Skeletal muscle satellite cell (primary cell): ENCODE results near the gene NRP1.
A peak's percentile ranks its signal among the peaks of the same experiment; 100 is the strongest.

Source experiments
- H3K27me3 ChIP-seq: 2 replicates; pipeline ENCODE4 v1.7.0; 2013; ENCODE audit warnings: low read length; ENCODE audit not compliant: control insufficient read depth, insufficient read depth
- H3K36me3 ChIP-seq: 2 replicates; pipeline ENCODE4 v1.7.0; 2013; ENCODE audit warnings: mild to moderate bottlenecking, control low read depth, low read length; ENCODE audit not compliant: insufficient read depth
- H3K4me1 ChIP-seq: 2 replicates; pipeline ENCODE4 v1.7.0; 2013; ENCODE audit warnings: low read length; ENCODE audit not compliant: control insufficient read depth, insufficient read depth
- H3K4me2 ChIP-seq: 2 replicates; pipeline ENCODE4 v1.7.0; 2013; ENCODE audit warnings: mild to moderate bottlenecking, low read length
- H3K4me3 ChIP-seq: 2 replicates; pipeline ENCODE4 v1.7.0; 2013; ENCODE audit warnings: low read length
- H3K9ac ChIP-seq: 2 replicates; pipeline ENCODE4 v1.7.0; 2013; ENCODE audit warnings: mild to moderate bottlenecking, low read depth, low read length, moderate library complexity
- H3K9me3 ChIP-seq: replicated peaks from 2 replicates; pipeline ENCODE4 v1.7.0; 2013; ENCODE audit warnings: mild to moderate bottlenecking, control low read depth, low read length

The NRP1 gene

DNA sequence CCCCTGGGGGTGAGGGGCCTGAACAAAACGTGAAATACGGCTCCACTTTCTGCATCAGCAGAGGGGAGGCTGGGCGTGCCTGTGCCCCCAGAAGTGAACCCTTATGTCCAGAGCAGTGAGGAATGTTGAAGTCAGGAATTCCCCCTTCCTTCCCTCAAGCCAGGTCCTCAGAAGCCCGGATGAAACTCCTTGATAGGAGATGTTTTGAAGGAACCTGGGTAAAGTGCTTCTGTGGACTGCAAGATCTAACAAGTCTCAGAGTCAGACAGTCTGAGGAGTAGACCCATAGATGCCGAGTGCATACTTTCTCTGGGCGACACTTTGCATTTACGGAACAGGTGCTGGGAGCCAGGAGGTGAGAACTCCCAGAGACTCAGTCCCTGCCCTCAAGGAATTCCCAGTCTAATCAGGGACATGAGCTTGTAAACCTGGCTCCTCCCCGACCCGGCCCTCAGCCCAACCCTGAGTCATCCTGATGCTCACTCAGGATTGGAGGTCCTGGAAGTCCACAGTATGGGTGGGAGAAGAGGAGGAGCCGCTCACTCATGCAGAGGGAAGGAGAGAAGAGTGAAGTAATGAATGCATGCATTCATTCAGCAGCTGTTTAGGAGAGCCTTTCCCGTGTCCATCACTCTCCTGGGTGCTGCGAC is 197.0 kb downstream of the NRP1 start:
- Histone ChIP-seq H3K4me2 (peak overlapping the region; percentile 75), H3K36me3 (no peaks in the 10 kb centered on the region), H3K9ac (peak overlapping the region; percentile 14), H3K9me3 (no peaks in the 10 kb centered on the region), H3K27me3 (no peaks in the 10 kb centered on the region), H3K4me1 (peaks cover 49% of the 10 kb centered on the region), H3K4me3 (no peak overlapping the region)

DNA sequence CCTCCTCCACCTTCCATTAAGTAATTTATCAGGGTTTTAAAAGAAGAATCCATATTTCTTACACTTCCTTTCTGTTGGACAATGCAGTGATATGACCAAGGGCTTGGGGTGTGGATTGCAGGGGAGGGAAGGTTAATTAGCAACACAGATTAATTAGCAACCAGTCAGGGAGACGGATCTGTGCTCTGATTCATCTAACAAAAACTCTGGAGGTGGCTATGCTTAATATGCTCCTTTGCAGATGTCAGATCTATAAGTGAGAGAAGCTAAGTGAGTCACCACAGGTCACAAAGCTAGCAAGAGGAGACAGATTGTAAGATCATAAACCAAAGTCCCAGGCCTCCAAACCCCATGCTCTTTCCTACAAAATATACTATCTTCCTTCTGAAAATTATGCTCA is 197.7 kb downstream of the NRP1 start:
- H3K36me3 ChIP-seq, result no peaks in the 10 kb centered on the region
- peak overlapping the region; percentile 44 for H3K9ac ChIP-seq
- H3K4me2 ChIP-seq, result peak overlapping the region; percentile 75
- H3K27me3 ChIP-seq, result no peaks in the 10 kb centered on the region
- H3K4me1 ChIP-seq, result peaks cover 46% of the 10 kb centered on the region
- no peaks in the 10 kb centered on the region for H3K9me3 ChIP-seq
- no peak overlapping the region for H3K4me3 ChIP-seq

DNA sequence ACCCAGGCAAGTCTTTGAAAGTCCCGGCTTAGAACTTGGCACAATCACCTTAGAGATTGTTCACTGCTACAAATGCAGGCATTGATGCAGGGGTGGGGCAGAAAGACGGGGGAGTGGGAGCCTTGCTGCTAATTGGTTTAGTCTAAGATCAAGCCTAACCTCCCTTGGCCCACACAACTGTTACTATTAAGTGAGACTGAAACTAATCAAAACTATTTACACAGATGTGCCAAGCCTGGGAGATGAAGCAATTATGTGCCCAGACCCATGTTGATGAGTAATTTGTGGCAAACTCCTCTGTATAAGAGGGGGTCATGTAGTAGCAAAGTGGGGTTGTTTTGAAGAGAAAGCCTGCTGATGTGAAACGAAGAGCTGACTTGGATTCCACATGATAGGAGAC is 198.2 kb downstream of the NRP1 start:
- Histone ChIP-seq H3K27me3 (no peaks in the 10 kb centered on the region), H3K4me1 (peaks cover 46% of the 10 kb centered on the region), H3K4me2 (peak overlapping the region; percentile 75), H3K9me3 (no peaks in the 10 kb centered on the region), H3K4me3 (peak overlapping the region; percentile 48), H3K36me3 (no peaks in the 10 kb centered on the region), H3K9ac (peak overlapping the region; percentile 51)

DNA sequence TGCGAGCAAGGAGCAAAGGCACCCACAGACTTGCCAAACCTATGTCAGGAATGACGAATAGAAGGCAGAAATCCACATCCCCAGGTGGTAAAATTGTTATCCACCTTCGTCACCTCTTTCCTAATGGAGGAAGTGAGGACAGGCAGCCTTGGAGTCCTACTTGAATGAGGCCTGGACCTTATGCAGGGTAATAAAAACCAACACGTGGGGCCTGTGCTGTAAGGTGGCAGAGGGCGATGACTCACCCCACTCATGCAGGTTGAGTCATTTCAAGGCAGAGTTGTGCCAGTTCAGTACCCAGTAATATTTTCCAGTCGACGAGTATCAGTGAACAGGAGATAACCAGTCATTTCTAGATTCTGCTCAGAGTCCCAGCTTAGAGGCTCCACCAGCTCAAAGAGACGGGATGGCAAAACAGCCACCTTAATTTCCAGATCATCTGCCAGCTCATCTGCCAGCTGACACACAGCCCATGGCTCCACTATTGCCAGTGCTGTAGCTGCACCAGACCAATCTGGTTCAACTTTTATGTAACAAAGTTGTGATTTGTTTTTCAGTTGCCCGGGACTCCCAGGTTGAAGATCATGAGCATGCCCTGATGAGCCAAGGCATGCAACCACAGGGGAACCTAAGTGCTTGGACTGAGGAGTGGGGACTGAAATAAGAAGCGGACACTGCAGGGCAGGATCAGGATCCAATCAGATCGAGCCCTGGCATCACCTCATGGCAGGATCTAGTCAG is 200.3 kb downstream of the NRP1 start:
- Histone ChIP-seq H3K36me3 (no peaks in the 10 kb centered on the region), H3K4me1 (peaks cover 61% of the 10 kb centered on the region), H3K4me3 (no peak overlapping the region), H3K9me3 (no peaks in the 10 kb centered on the region), H3K27me3 (no peaks in the 10 kb centered on the region), H3K4me2 (peak overlapping the region; percentile 26), H3K9ac (peak overlapping the region; percentile 42)

GRCh38 chr10:33133557-33133956 is 200.9 kb downstream of the NRP1 start:
- H3K36me3 ChIP-seq, result no peaks in the 10 kb centered on the region
- H3K9me3 ChIP-seq, result no peaks in the 10 kb centered on the region
- H3K4me2 ChIP-seq, result peak overlapping the region; percentile 26
- H3K4me1 ChIP-seq, result peaks cover 67% of the 10 kb centered on the region
- peak overlapping the region; percentile 42 for H3K9ac ChIP-seq
- H3K4me3 ChIP-seq, result no peak overlapping the region
- no peaks in the 10 kb centered on the region for H3K27me3 ChIP-seq

DNA sequence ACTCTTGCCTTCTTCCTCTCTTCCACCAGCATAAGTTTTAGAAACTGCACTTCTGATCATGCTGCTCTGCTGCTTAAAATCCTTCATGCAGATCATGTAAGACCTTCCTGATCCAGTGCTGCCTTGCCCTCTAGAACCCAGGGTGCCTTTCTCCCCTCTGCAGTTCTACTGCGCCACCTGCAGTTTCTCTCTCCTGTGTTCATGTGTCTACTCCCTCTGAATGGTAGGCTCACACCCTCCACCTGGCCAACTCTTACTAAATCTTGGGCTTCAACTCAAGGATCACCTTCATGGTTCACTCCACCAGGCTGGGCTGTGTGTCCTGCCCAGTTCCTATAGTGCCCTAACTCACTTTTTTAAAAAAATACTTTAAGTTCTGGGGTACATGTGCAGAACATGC is 201.8 kb downstream of the NRP1 start:
- no peaks in the 10 kb centered on the region for H3K36me3 ChIP-seq
- H3K4me1 ChIP-seq, result peaks cover 68% of the 10 kb centered on the region
- H3K27me3 ChIP-seq, result no peaks in the 10 kb centered on the region
- H3K4me2 ChIP-seq, result no peak overlapping the region
- no peak overlapping the region for H3K4me3 ChIP-seq
- no peak overlapping the region for H3K9ac ChIP-seq
- H3K9me3 ChIP-seq, result no peaks in the 10 kb centered on the region

- Histone ChIP-seq H3K4me2 (peak overlapping the region; percentile 59), H3K4me3 (no peak overlapping the region), H3K36me3 (no peaks in the 10 kb centered on the region), H3K9me3 (no peaks in the 10 kb centered on the region), H3K9ac (peak overlapping the region; percentile 70), H3K4me1 (peaks cover 51% of the 10 kb centered on the region), H3K27me3 (no peaks in the 10 kb centered on the region)
Observed at GRCh38 chr10:33129996-33130386, 204.5 kb downstream of the NRP1 start.

- H3K4me1 ChIP-seq, result peaks cover 45% of the 10 kb centered on the region
- H3K9me3 ChIP-seq, result no peaks in the 10 kb centered on the region
- no peaks in the 10 kb centered on the region for H3K27me3 ChIP-seq
- H3K9ac ChIP-seq, result peak overlapping the region; percentile 70
- H3K4me2 ChIP-seq, result peak overlapping the region; percentile 59
- H3K4me3 ChIP-seq, result no peak overlapping the region
- no peaks in the 10 kb centered on the region for H3K36me3 ChIP-seq
Observed at GRCh38 chr10:33129141-33129995, 205.1 kb downstream of the NRP1 start.

- Histone ChIP-seq H3K9ac (no peak overlapping the region), H3K36me3 (no peaks in the 10 kb centered on the region), H3K9me3 (no peaks in the 10 kb centered on the region), H3K27me3 (no peaks in the 10 kb centered on the region), H3K4me1 (peaks cover 33% of the 10 kb centered on the region), H3K4me2 (no peak overlapping the region), H3K4me3 (no peak overlapping the region)
Observed at GRCh38 chr10:33127622-33128021, 206.8 kb downstream of the NRP1 start.
